Right cardiac atrium (tissue), 5 donors: ENCODE results near the gene SFTPD. TPM values are rescaled to one million over a fixed set of nuclear protein-coding genes. Genes with fewer than 3 reads are reported as not detected.
A peak's percentile ranks its signal among the peaks of the same experiment; 100 is the strongest.
"Not testable (repeated sequence)": the region's sequence is repeated elsewhere in the genome, so short reads cannot be mapped to it uniquely, and the experiment has no call there.

ENCODE experiments used
- ATAC-seq, 2 donors: fragments of 200-7000 bp; cut with Tn5 transposase; one replicate each; pipeline versions ENCODE4 v1.8.0 to v1.9.1; 2020; ENCODE audit warnings: moderate library complexity in 2 of 2, mild to moderate bottlenecking in 1 of 2
- DNase-seq, 3 donors: peaks; one replicate each; pipeline ENCODE4 v3.0.0-alpha.2; 2020
- H3K27ac ChIP-seq: one replicate; pipeline ENCODE4 v1.5.1; 2013; ENCODE audit warnings: mild to moderate bottlenecking, low read length, control low read depth, moderate library complexity
- H3K27me3 ChIP-seq: one replicate; pipeline ENCODE4 v1.6.1; 2013; ENCODE audit not compliant: control insufficient read depth, insufficient read depth
- H3K4me1 ChIP-seq: one replicate; pipeline ENCODE4 v1.6.1; 2013; ENCODE audit warnings: low read length; ENCODE audit not compliant: control insufficient read depth, insufficient read depth
- H3K4me3 ChIP-seq: one replicate; pipeline ENCODE4 v1.5.1; 2013; ENCODE audit warnings: low read length, control low read depth
- H3K9me3 ChIP-seq: one replicate; pipeline ENCODE4 v1.6.1; 2013; ENCODE audit warnings: low read length; ENCODE audit not compliant: control insufficient read depth
- WGBS: extraction: QIAGEN DNeasy Blood & Tissue Kit; methylation state at CpG from one replicate; pipeline ENCODE4 v1.1.7; 2013; 5-methylcytosine and 5-hydroxymethylcytosine counted together
- intact Hi-C, 4 donors: fragments of 100-400 bp; cut with DNase I; formaldehyde crosslinking; loops; one replicate each; pipeline versions ENCODE4 v1.11.0 to v1.14.0; 2022 to 2023
- polyA plus RNA-seq: library from polyadenylated mRNA; stranded (reverse); fragments of 200-250 nt; gene quantifications from one replicate; pipeline ENCODE4 v1.2.3, GENCODE V29; 2013
- total RNA-seq, 4 donors: library from RNA; stranded (reverse); fragmentation: NEBNext Ultra II Directional; extraction: Animal tissue kit (Norgen Biotek cat#: 25700); gene quantifications; one replicate each; pipeline ENCODE4 v1.2.1, GENCODE V29; 2021
- donor health status: healthy with polysubstance abuse.
- donor health status: DM: no; HTN: yes; CAD: no.
- donor health status: DM: no; HTN: no; CAD: no.
- donor health status: DM: no; HTN: yes; CAD: no; lungs with severe emphysema.
- donor health status: DM: yes; HTN: yes; CAD: no.

Gene SFTPD
- total and polyA plus RNA-seq, 5 donors = 0.23 to 1.6 (median 0.58) TPM; not detected in 1

- H3K9me3 ChIP-seq = no peaks in the 10 kb centered on the region
- peaks cover 2% of the 10 kb centered on the region for H3K4me1 ChIP-seq
- 36% methylated on average over 3 of the region's 3 CpGs for WGBS
- intact Hi-C loops = loop anchor here in 2 of 4 donors (10.0 kb wide), 1 partner anchor 361 kb away; the partner anchor contains the start of gene SFTPA2 (in 2 of the 2)
- H3K27ac ChIP-seq = no peak overlapping the region
- no peaks in the 10 kb centered on the region for H3K27me3 ChIP-seq
- no peak overlapping the region for H3K4me3 ChIP-seq
- ATAC-seq (no peak), DNase-seq (no peak)
Measured at GRCh38 chr10:79925614-79926013, 23.3 kb downstream of the SFTPD start.

GRCh38 chr10:79923669-79924068 lies 25.2 kb downstream of the SFTPD start:
- WGBS = 95% methylated on average over 8 of the region's 8 CpGs
- Histone ChIP-seq H3K27ac (no peak overlapping the region), H3K4me1 (peaks cover 2% of the 10 kb centered on the region), H3K4me3 (no peak overlapping the region), H3K27me3 (no peaks in the 10 kb centered on the region), H3K9me3 (no peaks in the 10 kb centered on the region)
- intact Hi-C loops = loop anchor here in 2 of 4 donors (10.0 kb wide), 1 partner anchor 359 kb away; the partner anchor contains the start of gene SFTPA2 (in 2 of the 2)
- ATAC-seq = no peak
- peak in 1 of 3 donors; percentile 19 for DNase-seq

DNA sequence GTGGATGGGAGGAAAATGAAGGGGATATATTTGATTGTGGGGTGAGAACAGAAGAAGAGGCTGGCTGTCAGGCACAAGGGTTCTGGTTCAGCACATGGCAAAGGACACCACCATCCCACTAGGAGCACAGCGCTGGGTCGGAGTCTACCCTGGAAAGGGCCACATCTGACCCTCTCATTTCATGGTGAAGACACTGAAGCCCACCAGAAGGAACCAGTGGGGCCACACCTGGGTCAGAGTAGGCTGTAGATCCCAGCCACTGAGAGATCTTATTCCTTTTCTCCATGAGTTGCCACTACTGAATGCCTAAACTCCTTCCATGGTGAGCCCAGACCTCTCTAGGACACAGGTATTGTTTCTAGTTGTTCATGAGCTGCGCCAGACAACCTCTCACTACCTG lies 25.8 kb downstream of the SFTPD start:
- no peak overlapping the region for H3K27ac ChIP-seq
- no peak for ATAC-seq
- H3K4me1 ChIP-seq = peaks cover 2% of the 10 kb centered on the region
- H3K9me3 ChIP-seq = no peaks in the 10 kb centered on the region
- 96% methylated on average over 3 of the region's 3 CpGs for WGBS
- no peak for DNase-seq
- H3K4me3 ChIP-seq = no peak overlapping the region
- no peaks in the 10 kb centered on the region for H3K27me3 ChIP-seq
- intact Hi-C loops = loop anchor here in 2 of 4 donors (10.0 kb wide), 1 partner anchor 358 kb away; the partner anchor contains the start of gene SFTPA2 (in 2 of the 2)

DNA sequence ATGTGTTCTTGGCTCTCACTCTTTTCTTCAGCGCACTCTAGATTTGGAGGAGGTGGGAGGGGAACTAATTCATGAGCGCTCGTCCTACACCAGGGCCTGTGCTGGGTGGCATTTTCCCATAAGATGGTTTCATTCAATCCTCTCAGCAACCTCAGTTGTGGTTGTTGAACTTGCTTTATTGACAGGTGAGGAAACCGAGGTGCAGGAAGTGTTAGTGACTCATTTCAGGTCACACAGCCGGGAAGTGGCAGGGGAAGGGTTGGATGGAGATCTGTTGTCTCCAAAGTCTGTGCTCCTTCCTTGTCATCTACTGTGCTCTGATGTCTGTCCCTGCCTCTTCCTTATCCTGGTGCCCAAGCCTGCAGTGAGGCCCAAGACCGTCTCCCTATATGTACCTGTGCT lies 26.9 kb downstream of the SFTPD start:
- not testable (repeated sequence) for H3K4me1 ChIP-seq, H3K4me3 ChIP-seq, ATAC-seq, H3K9me3 ChIP-seq, H3K27me3 ChIP-seq, H3K27ac ChIP-seq, DNase-seq
- intact Hi-C loops = loop anchor here in 2 of 4 donors (10.0 kb wide), 1 partner anchor 357 kb away; the partner anchor contains the start of gene SFTPA2 (in 2 of the 2)
- 90% methylated on average over 6 of the region's 6 CpGs for WGBS

GRCh38 chr10:79915838-79916237 lies 33.1 kb downstream of the SFTPD start:
- H3K27ac ChIP-seq, H3K4me1 ChIP-seq, H3K27me3 ChIP-seq, DNase-seq, ATAC-seq, H3K9me3 ChIP-seq, H3K4me3 ChIP-seq, intact Hi-C loops: not testable (repeated sequence)
- 92% methylated on average over 2 of the region's 2 CpGs for WGBS

DNA sequence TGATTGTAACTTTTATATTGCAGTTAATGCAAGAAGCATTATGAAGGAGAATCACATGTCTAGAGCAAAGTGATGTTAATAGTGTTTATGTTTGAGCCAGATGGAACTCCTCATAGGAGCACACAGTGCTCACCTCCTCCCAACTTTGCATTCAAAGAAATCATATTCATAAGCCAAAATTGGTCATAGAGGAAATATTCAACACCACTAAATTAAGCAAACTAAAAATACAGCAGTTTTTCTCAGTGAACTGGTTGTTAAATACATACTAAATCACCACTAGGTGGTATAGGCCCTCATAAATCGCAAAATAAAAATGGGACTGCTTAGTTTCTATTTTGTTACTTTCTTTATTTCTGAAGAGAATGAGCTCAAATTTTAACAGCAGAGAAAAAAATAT lies 34.4 kb downstream of the SFTPD start:
- H3K9me3 ChIP-seq, H3K4me3 ChIP-seq, intact Hi-C loops, H3K4me1 ChIP-seq, ATAC-seq, H3K27me3 ChIP-seq, H3K27ac ChIP-seq, DNase-seq: not testable (repeated sequence)
- 69% methylated on average over 1 of the region's 1 CpG for WGBS

DNA sequence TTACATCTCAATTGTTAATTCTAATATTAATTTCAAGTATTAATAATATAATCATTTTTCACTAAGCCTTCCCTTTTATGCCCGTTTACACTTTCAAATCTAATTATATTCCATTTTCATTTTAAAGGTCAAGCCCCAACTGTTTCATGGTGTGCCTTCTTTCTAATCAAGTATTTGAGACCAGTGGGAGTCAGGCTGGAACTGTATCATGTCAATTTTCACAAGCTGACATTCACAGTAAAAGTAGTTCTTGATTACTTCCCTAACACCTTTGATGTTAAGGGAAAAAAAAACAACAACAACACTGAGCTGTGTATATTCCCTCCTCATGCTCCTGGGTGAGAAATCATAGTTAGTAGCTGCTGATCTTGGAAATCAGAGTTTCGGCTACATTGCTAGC lies 38.1 kb downstream of the SFTPD start:
- intact Hi-C loops = no loop called here
- Histone ChIP-seq H3K4me1 (peaks cover 1% of the 10 kb centered on the region), H3K9me3 (no peaks in the 10 kb centered on the region), H3K4me3 (no peak overlapping the region), H3K27me3 (no peaks in the 10 kb centered on the region), H3K27ac (no peak overlapping the region)
- 66% methylated on average over 2 of the region's 2 CpGs for WGBS
- no peak for DNase-seq
- no peak for ATAC-seq

GRCh38 chr10:79910344-79910743 lies 38.6 kb downstream of the SFTPD start:
- 73% methylated on average over 3 of the region's 3 CpGs for WGBS
- ATAC-seq (no peak), DNase-seq (no peak)
- no peaks in the 10 kb centered on the region for H3K27me3 ChIP-seq
- H3K4me3 ChIP-seq = no peak overlapping the region
- intact Hi-C loops = no loop called here
- H3K9me3 ChIP-seq = no peaks in the 10 kb centered on the region
- no peak overlapping the region for H3K27ac ChIP-seq
- peaks cover 1% of the 10 kb centered on the region for H3K4me1 ChIP-seq

DNA sequence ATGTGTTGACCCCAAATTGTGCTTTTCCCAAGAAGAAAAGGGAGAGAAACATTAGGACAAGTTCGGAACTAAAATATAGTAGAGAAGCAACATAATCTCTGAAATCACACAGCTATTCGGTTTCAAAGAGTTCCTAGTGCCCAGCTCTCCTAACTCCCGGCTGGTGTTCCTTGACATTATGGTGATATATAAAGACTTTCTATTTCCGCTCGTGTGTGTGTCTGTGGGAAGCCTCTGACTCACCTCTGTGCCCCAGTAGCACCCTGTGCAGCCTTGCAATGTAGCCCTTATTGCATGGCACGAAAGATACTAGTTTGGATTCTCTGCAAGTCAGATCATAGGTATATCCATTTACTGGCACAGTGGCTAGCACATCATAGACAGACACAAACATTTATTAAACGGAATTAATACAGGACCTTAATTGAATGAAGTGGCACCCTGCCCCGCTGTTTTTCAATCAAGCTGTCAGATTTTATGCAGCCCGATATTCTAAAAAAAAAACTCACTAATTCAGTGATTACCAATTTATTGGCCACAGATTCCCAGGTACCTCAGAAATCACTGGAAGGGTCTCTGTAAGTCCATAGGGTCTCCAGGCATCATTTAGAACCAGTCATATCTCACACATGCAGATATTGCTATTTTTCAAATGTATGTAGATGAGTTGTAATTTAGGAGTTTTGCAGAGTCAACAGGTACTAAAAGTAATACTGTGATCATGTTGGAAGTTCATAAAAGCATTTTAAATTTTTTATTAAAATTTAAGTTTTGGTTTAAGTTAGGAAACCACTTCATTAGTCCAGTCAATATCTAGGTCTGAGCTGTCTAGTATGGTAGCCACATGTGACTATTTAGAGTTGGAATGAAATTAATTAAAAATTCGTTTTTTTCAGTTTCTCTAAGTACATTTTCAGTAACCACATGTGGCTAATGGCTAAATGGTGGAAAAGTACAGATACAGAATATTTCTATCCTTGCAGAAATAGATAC lies 43.3 kb downstream of the SFTPD start:
- peaks cover 1% of the 10 kb centered on the region for H3K4me1 ChIP-seq
- no peaks in the 10 kb centered on the region for H3K9me3 ChIP-seq
- 22% methylated on average over 10 of the region's 10 CpGs for WGBS
- peak overlapping the region; percentile 52 for H3K4me3 ChIP-seq
- H3K27me3 ChIP-seq = no peaks in the 10 kb centered on the region
- no peak for DNase-seq
- intact Hi-C loops = no loop called here
- ATAC-seq = peak; percentile 42 to 61
- H3K27ac ChIP-seq = peak overlapping the region; percentile 76

DNA sequence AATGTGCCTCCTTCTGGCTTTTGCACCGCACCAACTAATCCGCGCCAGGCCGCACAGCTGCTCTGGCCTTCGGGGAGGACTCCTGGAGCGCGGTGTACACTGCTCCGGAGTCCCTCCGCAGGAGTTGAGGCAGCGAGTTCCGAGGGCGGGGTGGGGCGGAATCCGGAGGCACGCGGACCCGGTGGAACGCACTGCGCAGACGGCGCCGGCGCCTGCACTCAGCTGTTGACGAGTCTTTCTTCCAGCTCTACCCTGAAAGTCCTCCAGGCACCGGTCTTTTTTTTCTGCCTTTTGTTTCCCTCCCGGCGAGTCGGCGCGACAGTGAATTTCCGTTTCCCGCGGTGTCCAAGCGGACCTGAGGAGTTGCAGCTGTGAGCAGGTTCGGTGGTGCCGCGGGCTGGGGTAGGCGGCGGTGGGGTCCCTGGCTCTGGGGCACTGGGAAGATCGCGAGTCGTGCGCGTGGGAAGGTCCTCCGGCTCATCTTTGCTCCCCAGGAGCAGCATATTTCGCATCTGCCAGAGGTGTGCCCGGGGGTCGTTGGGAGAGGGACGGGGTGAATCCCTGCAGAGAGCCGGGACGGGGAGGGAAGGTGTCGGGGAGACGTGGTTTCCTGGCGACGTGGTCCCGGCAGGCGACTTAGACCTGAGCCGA lies 44.1 kb downstream of the SFTPD start:
- peak overlapping the region; percentile 52 for H3K4me3 ChIP-seq
- no peaks in the 10 kb centered on the region for H3K9me3 ChIP-seq
- H3K27me3 ChIP-seq = no peaks in the 10 kb centered on the region
- intact Hi-C loops = no loop called here
- under 1% methylated on average over 58 of the region's 58 CpGs for WGBS
- DNase-seq = peak; percentile 81 to 92 (median 91)
- peak overlapping the region; percentile 76 for H3K27ac ChIP-seq
- peak; percentile 98 for ATAC-seq
- peaks cover 1% of the 10 kb centered on the region for H3K4me1 ChIP-seq

GRCh38 chr10:79901571-79901970 lies 47.3 kb downstream of the SFTPD start:
- H3K4me3 ChIP-seq, H3K27me3 ChIP-seq, H3K4me1 ChIP-seq, ATAC-seq, H3K9me3 ChIP-seq, intact Hi-C loops, H3K27ac ChIP-seq, DNase-seq: not testable (repeated sequence)
- 81% methylated on average over 1 of the region's 1 CpG for WGBS
